Bronchial epithelial cell (primary cell): ENCODE measurements around the gene ABCC3. TPM values are rescaled to one million over a fixed set of nuclear protein-coding genes. Genes with fewer than 3 reads are reported as not detected.

Experiments
- DNase-seq: peaks from one replicate; pipeline ENCODE4 v3.0.0-alpha.2; 2010; ENCODE audit warnings: low read depth
- FAIRE-seq: peaks from 2 replicates; lab custom pipeline; 2011; peaks lifted over from hg19 to GRCh38; lab: Jason Lieb, UNC
- H3K27me3 ChIP-seq: 2 replicates; pipeline ENCODE4 v1.5.1; 2011; ENCODE audit warnings: low read length; ENCODE audit not compliant: control insufficient read depth, insufficient read depth
- H3K36me3 ChIP-seq: 2 replicates; pipeline ENCODE4 v1.5.1; 2011; ENCODE audit warnings: low read length; ENCODE audit not compliant: control insufficient read depth, insufficient read depth
- H3K4me3 ChIP-seq: 2 replicates; pipeline ENCODE4 v1.5.1; 2011; ENCODE audit warnings: mild to moderate bottlenecking, low read depth, low read length, control low read depth
- CTCF ChIP-seq: IDR thresholded peaks from 2 replicates; pipeline ENCODE4 v1.5.1; 2011; ENCODE audit warnings: mild to moderate bottlenecking, moderate library complexity, low read length, control low read depth, inconsistent platforms; ENCODE audit not compliant: insufficient read depth, severe bottlenecking
- total RNA-seq: library from RNA; depleted of rRNA; stranded (reverse); fragments of >200 nt; gene quantifications from 2 replicates; pipeline ENCODE4 v1.2.1, GENCODE V29; 2014

Gene ABCC3
- total RNA-seq, 1 donor from 2014 or later, result 33.2 TPM

GRCh38 chr17:50660042-50660886 is 25.6 kb downstream of the ABCC3 start:
- FAIRE-seq (no peak), DNase-seq (no peak)
- TF ChIP-seq CTCF, result no peak
- H3K27me3 ChIP-seq, result no peaks in the 10 kb centered on the region
- H3K4me3 ChIP-seq, result no peak overlapping the region
- H3K36me3 ChIP-seq, result peaks cover 2% of the 10 kb centered on the region

- Histone ChIP-seq H3K4me3 (no peak overlapping the region), H3K36me3 (peaks cover 2% of the 10 kb centered on the region), H3K27me3 (no peaks in the 10 kb centered on the region)
- TF ChIP-seq CTCF, result no peak
- FAIRE-seq, result no peak
- DNase-seq, result no peak
Observed at GRCh38 chr17:50660887-50661345, 26.2 kb downstream of the ABCC3 start.

GRCh38 chr17:50661348-50661747 is 26.7 kb downstream of the ABCC3 start:
- peaks cover 2% of the 10 kb centered on the region for H3K36me3 ChIP-seq
- H3K27me3 ChIP-seq, result no peaks in the 10 kb centered on the region
- FAIRE-seq, result no peak
- no peak for DNase-seq
- no peak for TF ChIP-seq CTCF
- H3K4me3 ChIP-seq, result no peak overlapping the region

- DNase-seq (peak; percentile 96), FAIRE-seq (peak; percentile 47)
- Histone ChIP-seq H3K36me3 (peaks cover 2% of the 10 kb centered on the region), H3K4me3 (no peak overlapping the region), H3K27me3 (no peaks in the 10 kb centered on the region)
- TF ChIP-seq CTCF, result no peak
Observed at GRCh38 chr17:50661795-50662391, 27.2 kb downstream of the ABCC3 start.

GRCh38 chr17:50662632-50663225 is 28.0 kb downstream of the ABCC3 start:
- TF ChIP-seq CTCF, result no peak
- FAIRE-seq (no peak), DNase-seq (no peak)
- Histone ChIP-seq H3K36me3 (no peaks in the 10 kb centered on the region), H3K27me3 (no peaks in the 10 kb centered on the region), H3K4me3 (no peak overlapping the region)
